Spinal cord (tissue), 10 donors: ENCODE results near the gene EFNA5. TPM values are rescaled to one million over a fixed set of nuclear protein-coding genes. Genes with fewer than 3 reads are reported as not detected.

Source experiments
- DNase-seq, 6 donors: peaks; one replicate each; pipeline versions ENCODE4 v3.0.0 to v3.0.0-alpha.2; 2013 to 2015; ENCODE audit warnings: low spot score in 6 of 6, low read depth in 4 of 6
- H3K27ac ChIP-seq: one replicate; pipeline ENCODE4 v1.5.1; 2013; ENCODE audit warnings: low read depth, low read length, control low read depth
- H3K27me3 ChIP-seq: one replicate; pipeline ENCODE4 v1.6.1; 2013; ENCODE audit warnings: low read length; ENCODE audit not compliant: control insufficient read depth, insufficient read depth
- H3K36me3 ChIP-seq: one replicate; pipeline ENCODE4 v1.6.1; 2013; ENCODE audit warnings: low read length; ENCODE audit not compliant: control insufficient read depth, insufficient read depth
- H3K4me1 ChIP-seq: one replicate; pipeline ENCODE4 v1.6.1; 2013; ENCODE audit warnings: low read length; ENCODE audit not compliant: control insufficient read depth, insufficient read depth
- H3K4me3 ChIP-seq: one replicate; pipeline ENCODE4 v1.5.1; 2013; ENCODE audit warnings: low read depth, low read length, control low read depth
- H3K9me3 ChIP-seq: one replicate; pipeline ENCODE4 v1.6.1; 2013; ENCODE audit warnings: low read length; ENCODE audit not compliant: control insufficient read depth, insufficient read depth
- WGBS: methylation state at CpG from one replicate; pipeline ENCODE4 v1.1.5; 2013; ENCODE audit warnings: missing lambda C conversion rate; ENCODE audit not compliant: insufficient coverage; 5-methylcytosine and 5-hydroxymethylcytosine counted together
- polyA plus RNA-seq, 2 donors: library from polyadenylated mRNA; unstranded; fragments of 120-200 nt; gene quantifications; one replicate each; pipeline ENCODE4 v1.2.1, GENCODE V29; 2013; ENCODE audit not compliant: insufficient read length in 2 of 2
- total RNA-seq, 2 donors: library from RNA; depleted of rRNA in 1 of 2; stranded (reverse); fragments of 120-200 nt in 1 of 2; fragments of >200 nt in 1 of 2; gene quantifications; one replicate each; pipeline versions ENCODE4 v1.2.3 to v1.2.4, GENCODE V29; 2013 to 2014
- donor health status: healthy.

The EFNA5 gene
- total and polyA plus RNA-seq, 4 donors: 11.7 to 17.7 (median 17.1) TPM

DNA sequence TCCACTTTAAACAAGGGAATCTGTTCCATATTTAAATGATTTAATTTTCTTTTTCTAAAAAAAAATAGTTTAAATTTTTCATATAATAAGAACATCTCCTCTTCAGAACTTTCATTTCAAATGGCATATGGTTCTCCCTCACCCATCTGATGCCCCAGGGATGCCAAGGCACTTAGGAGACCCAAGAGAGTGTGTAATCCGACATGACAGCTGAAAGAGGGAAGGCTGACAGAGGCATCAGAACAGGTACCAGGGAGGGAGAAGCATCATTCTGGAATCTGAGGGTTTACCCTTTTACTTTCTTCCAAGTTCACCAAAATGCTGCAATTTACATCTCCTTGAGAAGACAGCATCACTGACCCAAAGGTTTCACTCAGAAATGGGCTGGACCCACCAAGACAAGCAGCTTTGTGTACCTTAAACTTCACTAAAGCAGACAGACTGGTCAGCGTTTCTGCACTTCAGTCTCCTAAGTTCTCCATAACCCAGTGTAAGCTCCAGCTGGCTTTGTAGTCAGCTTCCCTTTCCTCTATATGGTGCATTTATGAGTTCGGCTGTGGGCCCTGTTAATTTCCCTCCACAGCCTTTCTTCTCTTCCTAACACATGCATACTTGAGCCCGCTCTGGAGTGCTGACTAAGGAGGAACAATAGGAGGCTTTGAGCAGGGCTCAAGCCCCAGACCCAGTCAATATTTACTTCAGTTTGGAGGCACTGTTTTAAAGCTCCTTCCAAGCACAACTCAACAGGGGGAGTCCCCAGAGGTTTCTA, 17.7 kb downstream of the EFNA5 start:
- Histone ChIP-seq H3K27ac (peak overlapping the region; percentile 73), H3K27me3 (no peaks in the 10 kb centered on the region), H3K4me3 (no peak overlapping the region), H3K9me3 (no peaks in the 10 kb centered on the region), H3K4me1 (no peaks in the 10 kb centered on the region), H3K36me3 (no peaks in the 10 kb centered on the region)
- 17% methylated on average over 1 of the region's 4 CpGs for WGBS
- peak in 1 of 6 donors; percentile 31 for DNase-seq

DNA sequence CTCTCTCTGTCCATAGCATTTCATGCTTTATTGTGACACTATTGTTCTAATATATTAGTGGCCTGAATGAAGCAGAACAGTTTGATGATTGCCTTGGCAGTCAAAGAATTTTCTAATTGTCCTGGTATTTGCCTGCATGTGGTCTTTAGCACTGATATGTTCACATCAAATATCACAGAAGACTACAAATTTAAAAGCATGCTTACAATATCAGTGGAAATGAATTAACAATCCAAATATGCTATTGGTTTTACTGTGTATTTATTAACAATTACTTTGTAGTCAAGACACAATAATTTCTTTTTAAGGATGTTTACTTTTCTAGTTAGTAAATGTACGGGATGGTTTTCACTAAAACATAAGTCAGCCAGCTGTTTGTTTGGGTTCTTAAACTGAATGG, 18.3 kb downstream of the EFNA5 start:
- no CpG with 5 or more reads among the region's 1 CpG for WGBS
- H3K27ac ChIP-seq: no peak overlapping the region
- DNase-seq: no peak

DNA sequence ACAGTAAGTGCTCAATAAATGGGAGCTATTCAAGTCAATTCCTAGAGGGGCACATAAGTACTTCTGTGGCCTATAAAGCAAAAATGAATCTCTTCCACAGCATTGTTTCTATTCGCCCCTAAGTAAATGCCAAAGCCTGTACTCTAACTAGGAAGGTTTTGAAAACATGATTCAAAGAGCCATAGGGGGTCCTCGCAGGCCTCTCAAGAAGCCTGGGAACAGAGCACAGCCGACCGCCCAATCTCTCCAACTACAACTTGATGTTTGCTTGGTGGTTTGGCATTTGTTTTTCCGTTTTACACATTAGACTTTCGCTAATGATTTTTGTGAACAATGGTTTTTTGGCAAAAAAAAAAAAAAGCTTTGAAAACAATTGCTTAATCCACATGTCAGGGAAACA, 19.4 kb downstream of the EFNA5 start:
- no peaks in the 10 kb centered on the region for H3K9me3 ChIP-seq
- no peaks in the 10 kb centered on the region for H3K36me3 ChIP-seq
- no CpG with 5 or more reads among the region's 6 CpGs for WGBS
- H3K4me3 ChIP-seq: no peak overlapping the region
- no peaks in the 10 kb centered on the region for H3K27me3 ChIP-seq
- no peak for DNase-seq
- no peak overlapping the region for H3K27ac ChIP-seq
- no peaks in the 10 kb centered on the region for H3K4me1 ChIP-seq

More for the DNA sequence above, 18.3 kb downstream of the EFNA5 start:
- no peaks in the 10 kb centered on the region for H3K36me3 ChIP-seq
- no peaks in the 10 kb centered on the region for H3K9me3 ChIP-seq
- H3K4me1 ChIP-seq: no peaks in the 10 kb centered on the region
- no peak overlapping the region for H3K4me3 ChIP-seq
- H3K27me3 ChIP-seq: no peaks in the 10 kb centered on the region

DNA sequence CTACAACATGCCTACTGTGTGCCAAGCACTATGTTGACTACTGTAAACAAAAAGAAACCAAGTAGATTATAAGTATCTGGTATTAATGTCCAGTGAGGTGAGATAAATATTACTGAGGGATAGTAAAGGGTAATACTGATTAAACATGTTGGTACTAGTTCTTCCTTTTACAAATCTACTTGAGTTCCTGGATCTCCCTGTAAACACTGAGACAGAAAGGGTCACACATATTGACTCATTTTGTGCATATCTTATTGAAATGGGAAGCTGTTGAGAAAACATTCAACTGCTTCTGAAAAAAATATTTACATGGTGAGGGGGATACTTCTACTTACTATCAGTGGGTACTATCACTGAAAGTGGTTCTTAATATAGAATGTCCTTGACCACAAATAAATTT, 24.3 kb downstream of the EFNA5 start:
- H3K27me3 ChIP-seq: no peaks in the 10 kb centered on the region
- H3K4me1 ChIP-seq: no peaks in the 10 kb centered on the region
- no peaks in the 10 kb centered on the region for H3K9me3 ChIP-seq

DNA sequence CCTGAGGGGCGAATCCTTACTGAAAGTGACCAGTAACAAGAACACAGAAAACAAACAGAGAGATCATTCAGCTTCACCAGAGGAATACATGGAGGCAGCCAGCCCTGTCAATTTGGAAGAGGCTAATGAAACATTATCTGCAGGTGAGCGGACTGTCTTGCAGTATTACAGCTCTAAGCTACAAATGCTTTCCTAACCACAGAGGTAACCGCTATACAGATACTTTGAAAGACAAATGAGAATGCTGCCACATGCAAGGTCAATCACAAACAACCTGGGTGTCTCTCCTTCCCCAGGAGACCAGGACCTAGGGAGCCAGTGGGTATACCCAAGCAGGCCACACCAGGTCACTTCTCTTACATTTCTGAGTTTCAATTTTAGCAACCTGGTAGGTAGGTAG, 30.2 kb downstream of the EFNA5 start:
- WGBS: 77% methylated on average over 3 of the region's 3 CpGs
- peak in 1 of 6 donors; percentile 36 for DNase-seq
- no peak overlapping the region for H3K27ac ChIP-seq
- no peaks in the 10 kb centered on the region for H3K27me3 ChIP-seq
- no peaks in the 10 kb centered on the region for H3K4me1 ChIP-seq
- H3K9me3 ChIP-seq: no peaks in the 10 kb centered on the region
- H3K36me3 ChIP-seq: no peaks in the 10 kb centered on the region
- H3K4me3 ChIP-seq: no peak overlapping the region

More for the DNA sequence above, 24.3 kb downstream of the EFNA5 start:
- Histone ChIP-seq H3K27ac (no peak overlapping the region), H3K4me3 (no peak overlapping the region), H3K36me3 (no peaks in the 10 kb centered on the region)
- no peak for DNase-seq

DNA sequence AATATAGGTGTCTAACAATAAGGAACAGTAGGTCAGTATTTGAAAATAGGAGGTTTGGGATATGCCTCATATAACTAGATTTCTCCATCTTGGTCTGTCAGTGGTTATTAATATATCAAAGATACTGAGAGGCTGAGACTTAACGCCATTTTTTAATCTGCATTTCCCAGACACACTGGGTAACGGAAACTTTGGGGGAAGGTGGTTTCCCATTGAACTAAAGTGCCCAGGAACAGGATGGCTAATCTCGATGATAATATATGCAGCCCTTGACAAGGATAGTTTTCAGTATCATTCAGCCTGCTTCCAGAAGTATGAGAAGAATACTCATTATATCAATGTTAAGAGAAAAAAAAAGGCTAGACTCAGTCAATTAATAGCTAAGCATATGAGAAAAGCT, 30.7 kb downstream of the EFNA5 start:
- Histone ChIP-seq H3K4me1 (no peaks in the 10 kb centered on the region), H3K9me3 (no peaks in the 10 kb centered on the region), H3K27me3 (no peaks in the 10 kb centered on the region), H3K4me3 (no peak overlapping the region), H3K27ac (no peak overlapping the region), H3K36me3 (no peaks in the 10 kb centered on the region)
- WGBS: 100% methylated on average over 1 of the region's 3 CpGs
- DNase-seq: no peak

DNA sequence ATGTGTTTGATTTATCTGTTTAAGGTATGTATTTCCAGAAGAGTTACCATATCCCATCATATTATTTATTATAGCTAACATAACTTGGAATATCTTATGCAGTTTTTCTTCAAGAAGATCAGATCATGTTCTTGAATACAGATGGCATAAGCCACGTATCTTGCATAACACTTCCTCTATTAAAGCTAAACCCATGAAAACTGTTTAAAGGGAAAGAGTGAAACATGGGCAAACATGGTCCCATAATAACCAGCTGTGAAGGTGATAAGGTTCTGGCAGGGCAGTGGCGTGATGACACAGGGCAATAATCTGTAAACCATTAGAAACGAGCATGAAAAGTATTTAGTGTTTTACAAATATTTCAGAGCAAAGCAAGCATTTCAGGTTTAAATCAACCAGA, 34.2 kb downstream of the EFNA5 start:
- no peaks in the 10 kb centered on the region for H3K9me3 ChIP-seq
- H3K27me3 ChIP-seq: no peaks in the 10 kb centered on the region
- H3K36me3 ChIP-seq: no peaks in the 10 kb centered on the region
- no peak for DNase-seq
- no peak overlapping the region for H3K27ac ChIP-seq
- H3K4me3 ChIP-seq: no peak overlapping the region
- H3K4me1 ChIP-seq: peaks cover 4% of the 10 kb centered on the region
- WGBS: no CpG with 5 or more reads among the region's 3 CpGs

DNA sequence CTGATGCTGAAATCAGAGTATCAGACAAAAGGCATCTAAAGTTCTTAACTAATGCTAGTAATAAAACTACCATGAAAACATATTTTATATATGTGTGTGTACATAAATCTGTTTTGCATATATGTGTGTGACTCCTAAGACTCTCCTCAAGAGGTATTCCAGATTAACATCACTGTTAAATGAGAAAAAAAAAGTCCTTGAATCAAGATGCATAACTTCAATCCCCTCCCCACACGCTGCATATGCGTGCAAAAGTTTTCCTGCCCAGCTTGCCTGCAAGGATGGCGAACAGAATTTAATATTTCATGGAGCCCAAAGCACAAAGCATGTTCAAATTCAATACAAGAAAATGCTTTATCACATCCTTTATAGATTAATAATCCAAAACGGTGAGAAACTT, 34.7 kb downstream of the EFNA5 start:
- H3K27ac ChIP-seq: no peak overlapping the region
- no peak overlapping the region for H3K4me3 ChIP-seq
- no peak for DNase-seq
- H3K9me3 ChIP-seq: no peaks in the 10 kb centered on the region
- H3K27me3 ChIP-seq: no peaks in the 10 kb centered on the region
- WGBS: 75% methylated on average over 3 of the region's 4 CpGs
- no peaks in the 10 kb centered on the region for H3K36me3 ChIP-seq
- H3K4me1 ChIP-seq: peaks cover 4% of the 10 kb centered on the region

DNA sequence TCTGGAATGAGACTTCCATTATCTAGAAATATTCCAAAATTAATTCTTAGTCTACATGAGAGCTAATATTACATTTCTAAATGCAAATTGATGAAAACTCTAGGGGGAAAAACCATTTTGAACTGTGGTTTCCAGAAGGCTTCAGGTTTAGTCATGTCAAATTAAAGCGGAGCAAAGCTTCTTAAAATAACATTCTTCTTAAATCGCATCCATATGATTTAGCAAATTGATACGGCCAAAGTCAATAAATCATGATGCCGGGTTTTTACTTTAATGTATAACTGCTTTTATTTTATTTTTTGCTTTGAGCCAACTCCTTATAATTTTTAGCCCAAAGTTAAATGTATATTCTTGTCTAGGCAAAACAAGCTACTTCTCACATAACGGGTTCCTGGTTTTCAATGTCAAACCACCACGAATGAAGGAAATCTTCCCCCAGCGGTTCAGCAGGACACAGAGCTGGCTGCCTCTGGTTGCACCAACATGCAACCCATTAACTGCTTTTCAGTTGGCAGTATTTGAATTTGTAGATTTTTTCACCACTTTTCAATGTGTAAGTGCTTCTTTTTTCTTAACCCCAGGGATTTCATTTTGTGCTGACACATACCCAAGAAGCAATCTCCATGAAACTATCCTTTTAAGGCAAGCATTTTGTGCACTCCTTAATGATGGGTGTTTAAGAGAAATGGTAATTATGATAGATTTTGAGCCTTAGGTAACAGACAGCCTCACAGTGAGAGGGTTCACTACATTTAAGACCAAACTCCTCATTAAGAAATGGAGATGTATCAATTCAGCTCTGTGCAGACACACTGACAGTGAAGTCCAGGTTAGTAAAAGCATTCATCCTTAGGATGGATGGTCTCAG, 35.5 kb downstream of the EFNA5 start:
- no CpG with 5 or more reads among the region's 7 CpGs for WGBS
- Histone ChIP-seq H3K9me3 (no peaks in the 10 kb centered on the region), H3K27ac (no peak overlapping the region), H3K36me3 (no peaks in the 10 kb centered on the region), H3K4me3 (no peak overlapping the region), H3K27me3 (no peaks in the 10 kb centered on the region), H3K4me1 (peaks cover 4% of the 10 kb centered on the region)
- no peak for DNase-seq
